ENCODE measurements around the gene CLEC4G. TPM values are rescaled to one million over a fixed set of nuclear protein-coding genes. Genes with fewer than 3 reads are reported as not detected.

CLEC4G gene
- total RNA-seq, 4 donors from 2014 or later, result 0.55 to 1.1 TPM; not detected in 2

- WGBS, 2 donors (ENCODE audit: low coverage in 1 of 2), result 94% methylated on average over 74 of the region's 74 CpGs; no CpG with 5 or more reads in 1 of the 2 donors
- peak overlapping the region in 2 of 4 donors; percentile 93 to 94 for H3K4me3 ChIP-seq
- TF ChIP-seq EP300 (IDR thresholded peaks at IDR 0.05; ENCODE audit: low read depth), result no peak
- TF ChIP-seq POLR2A (IDR thresholded peaks at IDR 0.05), result no peak
- no peak for TF ChIP-seq POLR2AphosphoS5 (IDR thresholded peaks at IDR 0.05)
- TF ChIP-seq CTCF (IDR thresholded peaks at IDR 0.05), result no peak
Observed at GRCh38 chr19:7682175-7682855, 49.6 kb downstream of the CLEC4G start.

GRCh38 chr19:7681340-7682174 lies 50.4 kb downstream of the CLEC4G start:
- intact Hi-C loops (cut with DNase I; ENCODE audit: low total_unique reads) (loop anchor here (10.0 kb wide), 1 partner anchor 587 kb away; no protein-coding TSS in a partner anchor), in situ Hi-C loops (cut with MboI; ENCODE audit: low pct_ligation_motif_present in 1 of 4, low pct_unique_long_range_greater_than_20kb in 1 of 4, low sequenced_read_pairs in 3 of 4) (loop anchor here in 1 of 4 donors (10.0 kb wide), 1 partner anchor 117 kb away; no protein-coding TSS in a partner anchor)
- Histone ChIP-seq H3K4me3 (peak overlapping the region; percentile 76 to 98 (median 94)), H3K27me3 (peaks cover 16% of the 10 kb centered on the region), H3K9me3 (no peaks in the 10 kb centered on the region), H3K36me3 (no peaks in the 10 kb centered on the region), H3K4me1 (peaks cover 0 to 14% (median 9%) of the 10 kb centered on the region in 4 donors), H3K27ac (peak overlapping the region; percentile 84 to 90 (median 89))
- 14 to 44% methylated on average over 5 to 42 of the region's 43 CpGs for WGBS, 2 donors (ENCODE audit: low coverage in 1 of 2)
- TF ChIP-seq EP300 (IDR thresholded peaks at IDR 0.05; ENCODE audit: low read depth), result no peak
- peak; percentile 34 to 77 (median 56) for TF ChIP-seq CTCF (IDR thresholded peaks at IDR 0.05)
- DNase-seq, result peak; percentile 82

More at GRCh38 chr19:7682175-7682855, 49.6 kb downstream of the CLEC4G start:
- in situ Hi-C loops (cut with MboI; ENCODE audit: low pct_ligation_motif_present in 1 of 4, low pct_unique_long_range_greater_than_20kb in 1 of 4, low sequenced_read_pairs in 3 of 4) (loop anchor here in 1 of 4 donors (10.0 kb wide), 1 partner anchor 118 kb away; no protein-coding TSS in a partner anchor), intact Hi-C loops (cut with DNase I; ENCODE audit: low total_unique reads) (loop anchor here (10.0 kb wide), 1 partner anchor 588 kb away; no protein-coding TSS in a partner anchor)
- no peaks in the 10 kb centered on the region for H3K9me3 ChIP-seq
- no peaks in the 10 kb centered on the region for H3K36me3 ChIP-seq
- H3K27me3 ChIP-seq, result peaks cover 11% of the 10 kb centered on the region
- peaks cover 0 to 14% (median 9%) of the 10 kb centered on the region in 4 donors for H3K4me1 ChIP-seq
- DNase-seq, result no peak
- peak overlapping the region in 2 of 4 donors; percentile 89 for H3K27ac ChIP-seq

- TF ChIP-seq CTCF (IDR thresholded peaks at IDR 0.05) (peak in 4 of 5 experiments; percentile 83 to 98 (median 90)), POLR2AphosphoS5 (IDR thresholded peaks at IDR 0.05) (peak; percentile 27 to 66 (median 49)), EP300 (IDR thresholded peaks at IDR 0.05; ENCODE audit: low read depth) (no peak), POLR2A (IDR thresholded peaks at IDR 0.05) (peak; percentile 32)
- Histone ChIP-seq H3K4me3 (peak within 1 kb of the TSS; percentile 76 to 98 (median 94)), H3K4me1 (peaks cover 0 to 14% (median 9%) of the 10 kb centered on the region in 4 donors), H3K9me3 (no peaks in the 10 kb centered on the region), H3K27me3 (peaks cover 24% of the 10 kb centered on the region), H3K36me3 (no peaks in the 10 kb centered on the region), H3K27ac (peak within 1 kb of the TSS; percentile 84 to 90 (median 89))
- 1% methylated on average over 24 of the region's 79 CpGs; no CpG with 5 or more reads in 1 of the 2 donors for WGBS, 2 donors (ENCODE audit: low coverage in 1 of 2)
- peak; percentile 89 for DNase-seq
- intact Hi-C loops (cut with DNase I; ENCODE audit: low total_unique reads) (loop anchor here (10.0 kb wide), 1 partner anchor 586 kb away; no protein-coding TSS in a partner anchor), in situ Hi-C loops (cut with MboI; ENCODE audit: low pct_ligation_motif_present in 1 of 4, low pct_unique_long_range_greater_than_20kb in 1 of 4, low sequenced_read_pairs in 3 of 4) (loop anchor here in 1 of 4 donors (10.0 kb wide), 1 partner anchor 116 kb away; no protein-coding TSS in a partner anchor)
Observed at GRCh38 chr19:7680606-7681339, 51.1 kb downstream of the CLEC4G start, which contains the start of gene TRAPPC5. TSS of gene TRAPPC5 (plus strand) at chr19:7680833. CDS start at chr19:7682254, 1,421 bp downstream.
